ENCODE results near the gene KLHL29.
A peak's percentile ranks its signal among the peaks of the same experiment; 100 is the strongest.

The KLHL29 gene

DNA sequence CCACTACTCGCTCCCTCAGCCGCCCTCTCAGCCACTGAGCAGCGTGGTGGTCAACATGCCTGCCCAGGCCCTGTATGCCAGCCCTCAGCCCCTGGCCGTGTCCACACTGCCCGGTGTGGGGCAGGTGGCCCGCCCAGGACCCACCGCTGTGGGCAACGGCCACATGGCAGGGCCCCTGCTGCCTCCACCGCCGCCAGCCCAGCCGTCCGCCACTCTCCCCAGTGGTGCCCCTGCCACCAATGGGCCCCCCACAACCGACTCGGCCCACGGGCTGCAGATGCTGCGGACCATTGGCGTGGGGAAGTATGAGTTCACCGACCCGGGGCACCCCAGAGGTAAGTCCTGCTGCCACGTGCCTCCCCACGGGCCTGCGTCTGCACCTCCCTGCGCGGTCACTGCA, 257.5 kb downstream of the KLHL29 start:
- no peak for DNase-seq

DNA sequence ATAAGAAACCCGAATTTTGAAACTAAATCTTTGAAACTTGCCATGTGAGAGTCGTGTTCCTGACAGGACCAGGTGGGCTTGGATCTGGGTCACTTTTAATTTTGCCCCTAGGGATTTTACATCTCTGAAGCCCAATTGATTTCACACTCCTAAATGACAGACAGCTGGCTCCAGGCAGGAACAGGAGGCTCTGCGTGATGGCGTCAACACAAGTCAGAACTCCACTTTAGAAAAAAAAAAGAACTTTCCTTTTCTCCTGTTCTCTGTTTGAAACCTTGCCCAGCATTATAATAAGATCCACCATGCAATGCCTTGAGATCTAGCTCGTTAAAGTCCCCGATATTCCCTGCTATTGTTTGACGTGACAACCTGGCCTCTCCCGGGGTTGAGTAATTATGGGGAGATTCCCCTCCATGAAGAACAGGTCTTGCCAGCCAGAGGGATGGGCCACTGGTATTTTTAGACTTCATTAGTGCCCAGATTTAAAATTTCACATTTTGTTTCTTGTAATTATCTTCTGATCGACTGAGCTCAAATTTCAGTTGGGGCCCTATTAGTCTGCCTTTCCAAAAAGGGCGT, 260.3 kb downstream of the KLHL29 start:
- no peak for DNase-seq

DNA sequence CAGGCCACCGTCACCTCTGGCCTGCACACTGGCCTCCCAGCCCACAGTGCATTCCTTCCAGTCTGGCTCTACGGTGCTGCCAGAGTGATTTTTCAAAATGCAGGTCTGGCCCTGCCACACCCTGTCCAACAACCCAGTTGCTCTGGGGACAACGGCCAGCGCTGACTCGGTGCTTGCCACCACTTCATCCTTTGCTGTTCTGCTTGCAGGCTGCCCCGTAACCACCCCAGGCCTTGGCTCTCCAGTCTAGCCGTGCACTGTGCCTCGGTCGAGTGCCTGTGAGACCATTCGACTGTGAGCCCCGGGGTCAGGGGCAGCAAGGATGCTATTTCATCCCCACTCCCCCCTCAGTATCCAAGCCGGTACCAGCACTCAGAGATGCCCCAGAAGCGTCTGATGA, 262.6 kb downstream of the KLHL29 start:
- DNase-seq = no peak

DNA sequence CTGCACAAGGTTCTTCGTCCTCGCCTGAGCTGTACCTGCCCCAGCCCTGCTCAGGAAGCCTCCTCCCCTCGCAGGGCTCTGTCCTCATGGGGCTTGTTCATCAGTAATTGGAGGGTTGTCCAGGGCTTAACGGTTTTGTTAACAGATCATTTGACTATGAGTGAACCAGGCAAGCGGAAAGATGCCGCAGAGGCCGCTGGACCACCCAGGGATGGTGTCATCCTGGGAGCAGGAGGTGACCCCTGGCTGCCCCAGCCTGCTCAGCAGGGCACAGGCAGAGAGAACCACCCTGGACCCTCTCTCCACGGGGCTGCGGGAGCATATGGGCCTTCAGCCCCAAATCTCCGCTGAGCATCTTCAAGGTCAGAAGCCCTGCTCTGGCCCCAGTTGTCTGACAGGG, 264.3 kb downstream of the KLHL29 start:
- no peak for DNase-seq

DNA sequence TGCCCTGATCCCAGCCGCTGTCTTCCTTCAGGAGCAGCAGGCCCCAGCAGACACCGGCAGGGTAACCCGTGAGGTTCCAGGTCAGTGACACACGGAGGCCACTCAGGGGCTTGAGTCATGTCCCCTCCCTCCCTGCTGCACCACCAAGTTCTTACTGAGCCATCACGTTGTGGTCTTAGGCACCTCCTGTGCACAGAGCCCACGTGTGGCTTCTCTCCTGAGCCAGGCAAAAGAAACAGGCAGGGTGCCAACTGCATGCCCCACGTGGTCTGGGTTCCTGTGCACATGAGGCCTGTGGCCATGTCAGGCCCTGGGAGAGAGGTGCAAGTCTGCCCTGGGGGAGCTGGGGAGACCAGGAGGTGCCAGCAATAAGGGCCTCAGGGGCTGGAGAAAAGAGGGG, 264.8 kb downstream of the KLHL29 start:
- DNase-seq = no peak

DNA sequence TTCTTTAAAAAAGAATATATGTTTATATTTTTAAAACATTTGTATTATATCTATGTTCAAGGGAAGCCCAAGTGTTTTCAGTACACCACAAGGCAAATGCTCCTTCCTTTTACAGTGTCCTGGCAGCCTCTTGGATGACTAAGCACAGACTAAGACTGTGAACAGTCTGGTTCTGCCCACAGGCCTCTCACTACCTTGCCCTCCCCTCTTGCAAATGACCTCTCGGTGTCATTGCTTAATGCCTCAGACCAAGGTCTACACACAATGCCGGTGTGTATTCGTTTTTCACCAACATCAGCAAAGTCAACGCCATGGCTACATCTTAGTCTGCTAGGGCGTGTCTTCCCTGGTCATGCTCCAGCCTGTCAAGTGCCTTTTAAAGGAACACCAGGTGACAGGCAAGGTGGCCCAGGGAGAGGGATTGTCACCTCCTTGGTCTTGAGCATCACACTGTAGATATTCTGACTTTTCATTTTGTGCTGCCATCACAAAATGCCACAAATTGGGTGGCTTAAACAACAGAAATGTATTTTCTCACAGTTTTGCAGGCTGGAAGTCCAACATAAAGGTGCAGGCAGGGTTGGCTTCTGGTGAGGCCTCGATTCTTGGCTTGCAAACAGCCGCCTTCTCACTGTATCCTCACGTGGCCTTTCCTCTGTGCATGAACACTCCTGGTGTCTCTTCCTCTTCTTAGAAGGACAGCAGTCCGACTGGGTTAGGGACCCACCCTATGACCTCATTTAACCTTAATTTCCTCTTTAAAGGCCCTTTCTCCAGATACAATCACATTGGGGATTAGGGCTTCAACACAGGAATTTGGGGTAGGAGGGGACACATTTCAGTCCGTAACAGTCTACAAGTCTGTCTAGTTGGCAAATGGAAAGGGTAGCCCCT, 266.5 kb downstream of the KLHL29 start:
- DNase-seq = no peak

DNA sequence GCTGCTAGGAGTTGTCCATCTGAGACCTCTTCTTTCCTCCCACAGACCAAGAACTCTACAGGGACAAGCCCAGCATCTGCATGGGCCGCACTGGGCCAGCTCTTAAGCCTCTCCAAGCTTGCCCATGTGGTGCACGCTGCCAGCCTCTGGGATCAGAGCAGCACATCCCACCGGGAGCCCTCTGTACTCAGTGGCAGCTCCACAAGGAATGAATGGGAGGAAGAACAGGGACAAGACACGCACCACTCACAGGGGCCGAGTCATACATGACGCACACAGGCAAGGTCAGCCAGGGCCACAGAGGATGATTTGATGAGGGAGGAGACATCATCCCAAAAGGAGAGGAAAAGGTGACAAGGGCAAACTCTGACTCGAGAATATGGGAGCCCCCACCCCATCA, 268.3 kb downstream of the KLHL29 start:
- no peak for DNase-seq

DNA sequence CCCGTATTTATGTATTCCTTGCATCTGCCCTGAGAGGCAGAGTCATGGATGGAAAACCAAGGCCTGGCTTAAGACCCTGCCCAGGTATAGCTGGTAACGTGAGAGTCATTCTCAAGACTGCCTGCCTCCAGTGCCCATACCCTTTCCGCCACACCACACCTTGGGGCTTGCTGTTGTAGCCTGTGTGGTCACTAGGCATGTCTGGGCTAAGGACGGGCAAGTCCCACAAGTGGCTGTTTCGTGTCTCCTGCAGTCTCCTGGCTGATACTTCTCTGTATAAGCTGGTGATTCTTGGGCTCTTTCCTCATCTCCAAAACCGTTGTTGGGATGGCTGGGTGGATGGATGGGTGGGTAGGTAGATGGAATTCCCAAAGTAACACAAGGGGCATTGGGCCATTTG, 269.8 kb downstream of the KLHL29 start:
- no peak for DNase-seq

DNA sequence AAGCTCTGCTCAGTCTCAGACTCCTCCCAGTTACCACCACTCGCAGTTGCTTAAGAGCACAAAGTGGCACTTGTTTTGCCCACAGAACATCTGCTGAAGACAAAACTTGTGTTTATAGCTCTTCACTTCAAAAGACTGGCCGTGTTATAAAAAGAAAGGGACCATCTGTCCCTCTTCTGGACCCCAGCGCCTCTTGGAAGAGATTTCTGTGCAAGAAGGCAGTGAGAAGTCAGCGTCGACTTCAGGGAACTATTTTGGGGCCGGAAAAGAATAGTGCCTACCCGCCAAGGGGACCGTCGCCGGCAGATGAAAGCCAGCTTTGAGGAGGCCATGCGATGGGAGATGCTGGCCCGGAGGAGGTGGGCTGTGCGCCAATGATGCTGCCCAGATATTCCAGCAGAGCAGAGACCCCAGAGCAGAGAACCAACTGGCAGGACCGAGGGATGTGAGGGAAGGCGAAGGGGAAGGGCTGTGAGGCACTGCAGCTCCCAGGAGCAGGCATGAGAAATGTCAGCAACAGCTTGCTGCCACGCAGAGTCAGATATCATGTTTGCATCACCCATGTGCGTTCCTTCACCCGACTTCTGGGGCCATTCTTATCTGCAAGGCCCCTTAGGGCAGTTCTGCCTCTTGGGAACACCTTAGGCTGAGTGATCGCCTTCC, 271.1 kb downstream of the KLHL29 start:
- DNase-seq = no peak

DNA sequence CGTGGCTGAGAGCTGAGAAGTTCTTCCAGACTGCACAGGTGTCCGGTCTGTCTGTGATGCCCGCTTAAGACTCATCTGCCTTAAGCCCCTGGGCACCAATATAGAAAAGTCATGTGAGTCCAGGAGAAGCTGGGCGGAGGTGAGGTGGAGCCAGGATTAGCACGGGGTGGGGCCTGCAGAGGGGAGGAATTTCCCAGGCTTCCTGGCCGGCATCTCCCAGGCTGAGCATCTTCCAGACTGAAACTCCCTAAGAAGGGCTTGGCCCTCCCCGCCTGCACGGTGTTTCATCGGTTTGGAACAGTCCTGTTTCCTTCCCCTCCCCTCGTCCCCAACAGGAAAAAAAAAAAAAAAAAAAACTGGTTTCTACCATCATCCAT, 271.6 kb downstream of the KLHL29 start:
- DNase-seq = no peak

DNA sequence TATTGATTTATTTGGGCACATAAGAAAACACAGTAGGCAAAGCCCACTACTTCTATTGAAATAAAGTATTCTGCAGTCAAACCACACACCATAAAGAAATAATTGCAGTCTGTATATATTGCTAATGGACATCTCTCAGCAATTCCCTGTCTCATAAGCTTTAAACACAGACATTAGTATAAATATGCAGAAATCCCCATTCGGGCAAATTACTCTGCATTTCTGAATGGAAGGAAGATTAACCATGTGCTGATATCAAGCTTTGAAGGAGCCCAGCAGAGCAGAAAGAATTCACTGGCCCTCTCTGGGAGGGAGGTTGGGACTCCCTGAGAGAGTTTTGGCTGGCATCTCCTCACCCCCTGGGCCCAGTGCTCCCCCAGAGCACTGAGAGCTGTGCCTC, 272.4 kb downstream of the KLHL29 start:
- no peak for DNase-seq

DNA sequence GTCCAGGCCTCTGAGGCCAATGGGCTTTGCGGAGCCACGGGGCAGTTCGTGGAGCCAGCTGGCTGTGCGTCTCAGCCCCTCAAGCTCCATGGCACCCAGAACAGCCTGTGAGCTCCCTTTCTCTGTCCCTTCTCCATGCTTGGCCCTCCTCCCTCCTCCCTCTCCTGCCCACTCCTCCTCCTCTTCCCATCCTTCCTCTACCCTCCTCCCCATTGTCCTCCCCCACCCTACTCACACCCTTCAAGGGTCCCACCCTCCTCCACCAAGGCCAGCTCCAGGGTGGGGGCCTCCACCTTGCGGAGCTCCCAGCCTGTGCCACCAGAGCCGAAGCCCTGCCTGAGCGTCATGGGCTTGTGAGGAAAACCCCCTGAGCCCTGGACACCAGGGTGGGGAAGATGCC, 273.0 kb downstream of the KLHL29 start:
- DNase-seq = no peak

DNA sequence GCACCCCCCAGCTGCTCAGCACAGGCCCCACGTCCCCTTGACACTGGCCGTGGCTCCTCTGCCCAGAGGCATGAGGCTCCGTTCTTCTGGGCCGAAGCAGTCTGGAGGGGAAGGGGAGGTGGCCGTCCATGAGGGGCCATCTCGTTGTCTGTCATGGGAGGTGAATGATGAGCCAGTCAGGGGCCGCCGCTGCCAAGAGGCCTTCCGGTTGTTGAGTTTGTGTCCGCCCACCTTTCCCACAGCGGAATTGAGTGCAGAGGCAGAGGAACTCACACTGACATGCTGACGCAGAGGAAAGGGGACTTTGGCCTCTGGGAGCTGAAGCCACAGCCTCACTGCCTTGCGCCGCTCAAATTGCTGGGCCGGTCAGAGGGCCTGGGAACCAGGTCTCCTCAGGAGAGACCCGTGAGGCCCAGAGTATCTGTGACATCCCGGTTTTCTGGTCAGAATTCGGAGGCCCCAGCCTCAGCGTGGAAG, 273.5 kb downstream of the KLHL29 start:
- peak; percentile 4 for DNase-seq

DNA sequence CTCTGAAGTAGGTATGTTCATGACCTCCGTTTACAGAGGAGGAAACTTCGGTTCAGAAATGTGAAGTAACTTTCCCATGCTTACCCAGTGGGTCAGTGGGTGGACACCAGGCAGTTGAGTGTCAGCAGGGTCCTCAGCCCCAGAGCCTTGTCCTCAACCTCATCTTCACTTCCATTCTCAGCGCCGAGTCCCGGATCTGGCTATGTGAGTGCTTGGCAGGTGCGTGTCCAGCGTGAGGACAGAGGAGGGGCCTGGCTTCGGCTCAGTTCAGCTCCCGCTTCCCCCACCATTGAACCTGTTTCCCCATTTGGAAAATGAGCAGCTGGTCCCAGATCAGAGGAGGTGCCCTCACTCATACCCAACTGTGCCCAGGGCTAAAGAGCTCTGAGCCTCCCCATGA, 274.3 kb downstream of the KLHL29 start:
- no peak for DNase-seq

DNA sequence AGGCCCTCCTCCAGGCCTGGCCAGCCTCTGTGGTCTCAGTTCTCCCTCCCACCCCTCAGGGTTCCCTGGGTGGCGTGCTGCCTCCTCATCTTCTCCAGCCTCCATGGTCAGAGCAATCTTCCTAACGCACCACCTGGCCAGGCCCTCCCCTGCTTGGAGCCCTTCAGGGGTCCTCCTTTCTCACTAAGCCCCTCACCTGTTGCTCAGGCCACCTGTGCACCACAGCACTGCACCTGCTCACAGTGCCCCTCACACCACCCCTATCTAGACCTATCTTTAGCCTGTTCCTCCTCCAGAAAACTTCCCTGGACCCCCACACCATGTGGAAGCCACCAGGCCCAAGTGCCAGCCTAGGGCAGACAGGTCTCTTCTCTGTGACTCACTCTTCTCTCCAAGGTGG, 274.8 kb downstream of the KLHL29 start:
- DNase-seq = no peak

DNA sequence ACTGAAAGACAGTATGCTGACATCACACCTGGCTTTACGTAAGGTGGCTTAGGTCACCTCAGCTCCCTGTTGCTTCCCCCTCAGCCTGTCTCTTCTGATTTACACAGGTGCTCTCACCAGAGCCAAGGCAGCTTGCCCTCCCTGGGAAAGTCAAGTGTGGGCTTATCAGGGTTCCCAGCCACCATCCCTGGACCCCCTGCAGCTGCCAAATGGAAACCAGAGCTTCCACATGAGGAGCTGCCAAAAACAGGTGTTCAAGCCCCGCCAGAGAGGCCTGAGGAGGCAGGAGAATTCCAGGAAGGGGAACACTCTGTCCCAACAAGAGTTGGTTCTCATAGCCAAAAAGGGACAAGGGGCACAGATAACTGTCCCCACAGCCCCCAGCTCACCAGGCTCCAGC, 275.3 kb downstream of the KLHL29 start:
- DNase-seq = no peak

DNA sequence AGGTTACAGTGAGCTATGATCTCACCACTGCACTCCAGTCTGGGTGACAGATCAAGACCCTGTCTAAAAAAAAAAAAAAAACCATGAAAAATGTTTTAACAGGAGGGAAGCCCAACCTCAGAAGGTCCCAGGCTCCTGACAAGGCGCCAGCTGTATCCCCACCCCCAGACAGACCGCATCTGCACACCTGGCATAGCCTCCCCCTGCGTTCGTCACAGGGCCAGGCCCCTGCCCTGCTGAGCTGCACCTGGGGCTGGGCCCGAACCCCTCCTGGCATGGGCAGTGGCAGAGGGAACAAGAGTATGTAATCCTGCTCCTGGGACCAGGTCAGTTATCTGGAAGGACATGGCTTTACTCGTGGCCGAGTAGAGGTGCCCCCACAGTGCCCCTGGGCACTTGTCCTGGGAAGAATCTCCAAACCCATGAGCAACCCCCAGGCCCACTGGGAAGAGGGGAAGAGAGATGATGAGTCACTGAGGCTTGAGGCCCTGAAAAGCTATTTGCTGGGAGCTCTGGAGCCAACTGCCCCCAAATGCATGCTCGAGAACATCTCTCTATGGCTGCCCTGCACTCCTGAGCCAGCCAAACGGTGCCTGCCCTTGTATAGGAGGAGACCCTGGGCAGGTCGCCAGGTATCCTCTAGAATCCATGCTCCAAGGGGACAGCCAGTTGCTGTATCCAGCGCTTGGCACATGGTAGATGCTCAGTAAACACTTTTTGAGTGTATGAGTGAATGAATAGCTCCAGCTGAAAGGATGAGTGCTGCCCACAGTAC, 276.5 kb downstream of the KLHL29 start:
- no peak for DNase-seq

DNA sequence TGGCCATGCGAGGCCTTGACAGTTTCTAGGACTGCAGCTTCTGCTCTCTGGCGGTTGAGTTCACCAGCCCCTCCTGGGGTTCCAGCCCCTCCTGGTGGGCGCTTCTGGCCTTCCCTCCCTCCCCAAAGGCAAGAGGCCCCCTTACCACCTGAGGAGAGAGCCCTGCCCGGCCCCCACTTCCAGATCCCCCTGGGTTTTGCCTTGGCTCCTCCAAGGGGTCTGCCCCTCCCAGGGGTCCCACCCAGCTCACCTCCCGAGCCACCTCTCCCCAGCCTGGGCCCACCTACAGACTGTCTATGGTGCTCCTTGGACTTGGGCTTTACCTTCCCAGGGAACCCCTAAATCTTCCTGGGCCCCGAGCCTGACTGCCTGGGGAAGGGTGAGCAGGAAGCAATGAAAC, 277.5 kb downstream of the KLHL29 start:
- DNase-seq = no peak

DNA sequence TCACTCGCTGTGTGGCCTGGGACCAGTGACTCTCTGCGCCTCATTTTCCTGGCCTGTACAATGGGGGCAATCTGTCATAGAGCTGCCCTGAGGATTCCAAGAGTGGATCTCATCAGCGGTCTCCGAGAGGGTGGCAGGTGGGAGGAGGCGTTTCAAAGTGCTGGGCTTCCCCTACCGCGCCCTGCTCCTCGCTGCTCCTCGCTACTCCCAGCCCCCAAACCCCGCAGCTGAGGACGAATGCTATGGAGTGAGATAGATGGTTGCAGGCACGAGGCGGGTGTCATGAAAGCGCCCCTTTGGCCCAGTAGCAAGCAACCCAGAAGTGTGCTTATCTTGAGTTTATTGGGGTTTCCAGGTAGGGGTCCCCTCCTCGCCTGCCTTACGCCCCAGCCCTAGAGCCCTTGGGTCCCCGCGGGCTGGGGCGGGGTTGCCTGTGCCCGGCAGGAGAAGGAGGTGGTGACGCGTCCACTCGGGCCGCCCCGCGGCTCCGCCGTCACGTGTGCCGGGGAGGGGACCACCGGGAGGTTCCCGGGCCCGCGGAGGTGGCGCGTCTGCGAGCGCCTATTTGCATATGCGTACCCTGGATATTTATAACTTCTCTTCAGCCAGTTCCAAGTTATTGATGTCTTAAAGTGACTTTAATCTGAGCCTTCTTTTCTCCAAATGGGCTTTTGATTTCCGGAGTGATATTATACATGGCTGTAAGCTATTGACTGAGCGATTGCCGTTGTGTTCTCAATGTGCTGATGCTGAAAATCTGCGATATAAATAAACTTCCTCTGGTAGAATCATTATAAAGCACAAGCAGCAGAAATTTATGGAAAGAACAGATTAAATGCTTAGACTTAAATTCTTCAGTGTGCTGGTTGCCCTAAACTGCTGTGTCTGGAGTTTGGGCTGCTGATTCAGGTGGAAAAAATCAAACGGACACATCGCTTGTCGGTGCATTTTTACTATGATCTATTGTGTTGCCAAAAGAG, 278.3 kb downstream of the KLHL29 start:
- no peak for DNase-seq

DNA sequence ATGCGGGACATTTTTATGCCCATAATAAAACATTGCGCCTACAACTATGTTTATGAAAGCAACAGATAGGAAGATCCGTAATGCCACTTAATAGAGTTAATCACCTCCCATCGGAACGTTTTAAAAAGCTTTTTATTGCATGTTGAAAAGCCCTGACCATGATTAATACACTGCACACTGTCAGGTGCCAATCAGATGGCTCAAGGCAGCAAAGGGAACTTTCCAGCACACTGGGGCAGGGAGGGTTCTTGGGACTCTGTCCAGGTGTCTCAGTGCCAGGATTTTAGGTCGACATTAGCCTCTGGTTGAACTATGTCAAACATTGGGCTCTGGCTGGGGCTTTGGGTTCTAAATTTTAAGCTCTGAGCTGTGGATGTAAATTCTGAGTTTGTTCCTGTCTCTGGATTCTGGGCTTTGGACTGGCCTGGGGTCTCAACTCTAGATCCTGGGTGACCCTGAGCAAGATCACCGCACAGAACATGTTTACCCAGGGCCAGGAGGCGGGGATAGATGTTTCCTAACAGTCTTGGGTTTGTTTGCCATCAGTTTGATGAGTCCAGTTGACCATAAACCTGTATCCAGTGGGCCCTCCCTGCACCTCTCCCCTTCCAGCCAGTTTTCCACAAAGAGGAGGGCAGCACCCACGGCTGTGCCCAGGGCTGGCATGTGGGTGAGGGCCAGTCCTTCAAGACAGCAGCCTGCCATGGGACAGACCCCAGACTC, 279.2 kb downstream of the KLHL29 start:
- DNase-seq = no peak

DNA sequence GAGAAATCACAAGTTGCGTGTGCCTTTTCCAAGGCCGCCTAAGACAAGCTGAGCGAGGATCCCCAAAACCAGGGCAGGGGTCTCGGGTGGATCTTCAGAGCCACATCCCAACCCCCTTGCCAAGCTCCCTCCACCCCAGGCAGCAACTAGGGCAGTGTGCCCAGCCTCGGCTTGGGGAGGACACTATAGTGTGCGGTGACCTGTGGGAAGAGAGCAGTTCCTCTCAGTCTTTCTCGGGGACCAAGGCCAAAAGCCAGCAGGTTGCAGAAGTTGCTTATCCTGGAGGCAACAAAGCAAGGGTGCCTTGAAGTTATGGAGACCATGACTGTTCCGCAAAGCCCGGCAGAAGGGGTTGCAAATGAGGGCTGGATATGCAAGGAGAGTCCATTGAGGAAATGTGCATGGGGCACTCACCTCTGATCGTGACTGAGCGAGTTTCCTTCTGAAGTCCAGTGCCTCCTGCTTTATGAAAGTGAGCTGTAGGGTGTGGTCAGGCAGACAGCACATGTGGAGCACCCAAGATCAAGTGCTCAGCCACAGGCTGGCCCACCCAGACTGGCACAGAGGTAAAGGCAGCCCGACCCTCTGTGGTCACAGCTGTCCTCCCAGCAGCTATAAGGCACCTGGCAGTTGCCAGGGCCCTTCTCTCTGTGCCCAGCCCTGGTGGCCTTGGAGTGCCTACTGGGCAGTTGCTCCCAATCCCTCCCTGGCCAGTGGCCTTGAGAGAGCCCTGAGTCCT, 281.4 kb downstream of the KLHL29 start:
- no peak for DNase-seq
